Epithelial cell of proximal tubule (primary cell): ENCODE data around the gene CSPG4. TPM values are rescaled to one million over a fixed set of nuclear protein-coding genes. Genes with fewer than 3 reads are reported as not detected.

Experiments used
- DNase-seq: peaks from one replicate; pipeline ENCODE4 v3.0.0-alpha.2; 2011; ENCODE audit warnings: low read depth
- H3K4me3 ChIP-seq: 2 replicates; pipeline ENCODE4 v1.5.1; 2011; ENCODE audit warnings: low read depth, mild to moderate bottlenecking, low read length
- CTCF ChIP-seq: conservative IDR thresholded peaks from 2 replicates; pipeline ENCODE4 v1.5.1; 2012; ENCODE audit warnings: low read depth, mild to moderate bottlenecking, low read length
- total RNA-seq: library from RNA; depleted of rRNA; stranded (reverse); fragments of >200 nt; gene quantifications from 2 replicates; pipeline ENCODE4 v1.2.3, GENCODE V29; 2015

CSPG4 gene
- total RNA-seq, 1 donor from 2014 or later: 2.1 TPM

GRCh38 chr15:75625542-75626347 is 86.9 kb downstream of the CSPG4 start, which contains the start of gene SNUPN:
Gene SNUPN, minus strand, starts transcription at chr15:75625725. Its CDS starts 4,674 bp downstream, at chr15:75621051.
- TF ChIP-seq CTCF: no peak
- no peak for DNase-seq
- peak within 1 kb of the TSS; percentile 99 for H3K4me3 ChIP-seq

Other genes starting within 250 kb of the CSPG4 start
- 23.8 and 29.4 TPM in 2 replicates for gene PTPN9, start 133.5 kb downstream of the CSPG4 start, total RNA-seq
- gene SNUPN, start 87.1 kb downstream of the CSPG4 start, total RNA-seq: 22.5 and 23.8 TPM in 2 replicates
- gene IMP3, start 72.6 kb downstream of the CSPG4 start, total RNA-seq: 73.9 and 136 TPM in 2 replicates
- 6.7 and 13.5 TPM in 2 replicates for gene SNX33, start 64.9 kb downstream of the CSPG4 start, total RNA-seq
- gene UBE2Q2, start 130.6 kb upstream of the CSPG4 start, total RNA-seq: 30.7 and 40.9 TPM in 2 replicates
- 38.7 and 42.5 TPM in 2 replicates for gene FBXO22, start 191.0 kb upstream of the CSPG4 start, total RNA-seq